ENCODE measurements around the gene HPCAL1. TPM values are rescaled to one million over a fixed set of nuclear protein-coding genes. Genes with fewer than 3 reads are reported as not detected.

Gene HPCAL1
- total and polyA plus RNA-seq, 2 of the 8 experiments (the other 6 are each of a cell fraction or from before 2014, with no cell fraction given), result 5.8 to 8.6 TPM

DNA sequence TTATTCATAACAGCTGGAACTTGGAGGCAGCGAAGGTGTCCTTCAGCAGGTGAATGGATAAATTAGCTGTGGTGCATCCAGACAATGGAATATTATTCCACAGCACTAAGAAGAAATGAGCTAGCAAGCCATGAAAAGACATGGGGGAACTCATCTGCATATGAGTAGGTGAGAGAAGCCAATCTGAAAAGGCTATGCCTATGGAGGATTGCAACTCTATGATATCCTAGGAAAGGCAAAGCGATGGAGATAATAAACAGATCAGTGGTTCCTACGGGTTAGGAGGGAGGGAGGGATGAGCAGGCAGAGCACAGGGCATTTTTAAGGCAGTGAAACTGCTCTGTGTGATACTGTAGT lies 79.3 kb downstream of the HPCAL1 start:
- H3K14ac ChIP-seq (ENCODE audit: insufficient read length), result no peak overlapping the region
- no peak for DNase-seq (ENCODE audit: low read depth in 1 of 2, low spot score in 2 of 2)
- no peak overlapping the region for H2BK15ac ChIP-seq (ENCODE audit: low read length)
- ChIA-PET CTCF (ENCODE audit: partially characterized antibody) (interaction anchor here (0.5 to 5.7 kb wide), 10 partner anchors 10 to 692 kb away, joined by 3 to 42 read pairs (median 4); no protein-coding TSS in a partner anchor), POLR2A (ENCODE audit: partially characterized antibody) (no interaction called here)
- H2BK12ac ChIP-seq (ENCODE audit: low read depth, low read length), result no peak overlapping the region
- H3K4ac ChIP-seq (replicated peaks; ENCODE audit: insufficient read length, low read depth, low read length), result no peak overlapping the region
- 81% methylated on average over 3 of the region's 3 CpGs; no CpG with 5 or more reads in 1 of the 2 experiments for WGBS, 2 experiments (ENCODE audit: extremely low coverage in 1 of 2, insufficient coverage in 1 of 2, insufficient read length in 1 of 2, insufficient replicate concordance in 2 of 2, low coverage in 1 of 2, low lambda C conversion rate in 2 of 2, missing lambda C conversion rate in 1 of 2)
- no peak overlapping the region for H3K4me3 ChIP-seq (ENCODE audit: extremely low read depth in 1 of 4, insufficient read depth in 2 of 4, low read depth in 3 of 4, low read length in 4 of 4)
- H3K36me3 ChIP-seq (ENCODE audit: control insufficient read depth in 2 of 4, insufficient read depth in 4 of 4, low read length in 3 of 4), result no peaks in the 10 kb centered on the region
- no peak overlapping the region for H3K56ac ChIP-seq (replicated peaks; ENCODE audit: insufficient read length, low read depth, low read length)
- no peak overlapping the region for H2AK5ac ChIP-seq (ENCODE audit: low read depth, low read length)
- no peaks in the 10 kb centered on the region for H3K79me2 ChIP-seq (ENCODE audit: control insufficient read depth in 1 of 2, insufficient read depth in 2 of 2, low read length in 2 of 2)
- H2BK5ac ChIP-seq (ENCODE audit: low read depth, low read length), result no peak overlapping the region
- no peaks in the 10 kb centered on the region for H3K9me3 ChIP-seq (ENCODE audit: insufficient read depth in 2 of 2, low read depth in 1 of 2, low read length in 1 of 2)
- no peaks in the 10 kb centered on the region for H3K27me3 ChIP-seq (replicated peaks in 1 of 4; ENCODE audit: control insufficient read depth in 3 of 4, extremely low read depth in 1 of 4, insufficient read depth in 3 of 4, low read length in 3 of 4)
- no peaks in the 10 kb centered on the region for H3K79me1 ChIP-seq (ENCODE audit: low read depth, low read length)
- no peak overlapping the region for H3K9ac ChIP-seq (replicated peaks in 1 of 4; ENCODE audit: extremely low read depth in 1 of 4, low read depth in 3 of 4, low read length in 3 of 4)
- no peak for FAIRE-seq
- H3K4me2 ChIP-seq (ENCODE audit: insufficient read depth in 1 of 2, low read depth in 2 of 2, low read length in 2 of 2), result peak overlapping the region; percentile 2 to 6; a peak in 3 of 4 replicates
- H3K18ac ChIP-seq (ENCODE audit: extremely low read depth, low read length), result no peak overlapping the region; the same call in 1 of the 2 replicates
- H3K27ac ChIP-seq (ENCODE audit: low read depth, low read length), result no peak overlapping the region
- H2BK20ac ChIP-seq (ENCODE audit: low read length), result no peak overlapping the region
- H4K5ac ChIP-seq (ENCODE audit: insufficient read length, low read depth, low read length), result no peak overlapping the region
- H3K23me2 ChIP-seq (ENCODE audit: low read depth, low read length), result no peaks in the 10 kb centered on the region
- no peaks in the 10 kb centered on the region for H4K20me1 ChIP-seq (replicated peaks in 1 of 2; ENCODE audit: control insufficient read depth in 1 of 2, insufficient read depth in 2 of 2, low read length in 2 of 2)
- no peak overlapping the region for H4K91ac ChIP-seq (replicated peaks; ENCODE audit: insufficient read length, low read length)
- no peak overlapping the region for H2BK120ac ChIP-seq (replicated peaks; ENCODE audit: low read depth, low read length)
- H2AFZ ChIP-seq (ENCODE audit: low read length), result no peak overlapping the region
- H3K4me1 ChIP-seq (replicated peaks in 1 of 4; ENCODE audit: control insufficient read depth in 3 of 4, insufficient read depth in 4 of 4, low read length in 3 of 4), result peaks cover 3 to 20% (median 13%) of the 10 kb centered on the region in 4 experiments
- no peak overlapping the region for H4K8ac ChIP-seq (ENCODE audit: extremely low read depth, insufficient read depth, low read length)
- no peak for TF ChIP-seq RAD21 (IDR thresholded peaks at IDR 0.05 in 1 of 2, conservative IDR thresholded peaks at IDR 0.05 in 1 of 2; ENCODE audit: low read depth in 2 of 2, low read length in 2 of 2)
- TF ChIP-seq TAF7 (optimal IDR thresholded peaks at IDR 0.05; ENCODE audit: borderline replicate concordance, low read depth, low read length), result no peak
- no peak for TF ChIP-seq CHD1 (IDR thresholded peaks at IDR 0.05; ENCODE audit: low read depth, low read length)
- no peak for TF ChIP-seq EP300 (IDR thresholded peaks at IDR 0.05; ENCODE audit: borderline replicate concordance in 1 of 2, low read depth in 2 of 2, low read length in 2 of 2)
- no peak for TF ChIP-seq SIX5 (IDR thresholded peaks at IDR 0.05; ENCODE audit: low read depth, low read length)
- TF ChIP-seq, protein P1, sequence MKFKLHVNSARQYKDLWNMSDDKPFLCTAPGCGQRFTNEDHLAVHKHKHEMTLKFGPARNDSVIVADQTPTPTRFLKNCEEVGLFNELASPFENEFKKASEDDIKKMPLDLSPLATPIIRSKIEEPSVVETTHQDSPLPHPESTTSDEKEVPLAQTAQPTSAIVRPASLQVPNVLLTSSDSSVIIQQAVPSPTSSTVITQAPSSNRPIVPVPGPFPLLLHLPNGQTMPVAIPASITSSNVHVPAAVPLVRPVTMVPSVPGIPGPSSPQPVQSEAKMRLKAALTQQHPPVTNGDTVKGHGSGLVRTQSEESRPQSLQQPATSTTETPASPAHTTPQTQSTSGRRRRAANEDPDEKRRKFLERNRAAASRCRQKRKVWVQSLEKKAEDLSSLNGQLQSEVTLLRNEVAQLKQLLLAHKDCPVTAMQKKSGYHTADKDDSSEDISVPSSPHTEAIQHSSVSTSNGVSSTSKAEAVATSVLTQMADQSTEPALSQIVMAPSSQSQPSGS (IDR thresholded peaks at IDR 0.05; ENCODE audit: low read length), result no peak
- no peak for TF ChIP-seq CREB1 (IDR thresholded peaks at IDR 0.05)
- TF ChIP-seq SP2 (IDR thresholded peaks at IDR 0.05; ENCODE audit: low read length), result no peak
- TF ChIP-seq, protein P2, sequence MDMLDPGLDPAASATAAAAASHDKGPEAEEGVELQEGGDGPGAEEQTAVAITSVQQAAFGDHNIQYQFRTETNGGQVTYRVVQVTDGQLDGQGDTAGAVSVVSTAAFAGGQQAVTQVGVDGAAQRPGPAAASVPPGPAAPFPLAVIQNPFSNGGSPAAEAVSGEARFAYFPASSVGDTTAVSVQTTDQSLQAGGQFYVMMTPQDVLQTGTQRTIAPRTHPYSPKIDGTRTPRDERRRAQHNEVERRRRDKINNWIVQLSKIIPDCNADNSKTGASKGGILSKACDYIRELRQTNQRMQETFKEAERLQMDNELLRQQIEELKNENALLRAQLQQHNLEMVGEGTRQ (IDR thresholded peaks at IDR 0.05; ENCODE audit: low read length), result no peak
- TF ChIP-seq SRF (IDR thresholded peaks at IDR 0.05; ENCODE audit: low read depth, low read length), result no peak
- no peak for TF ChIP-seq YY1 (IDR thresholded peaks at IDR 0.05; ENCODE audit: low read depth, low read length)
- no peak overlapping the region for H3K23ac ChIP-seq (ENCODE audit: insufficient read length)
